GM12875 (cell line): ENCODE data around the gene ZNF804B.

ENCODE experiments used
- H3K4me3 ChIP-seq: one replicate; pipeline ENCODE4 v1.5.1; 2011; ENCODE audit warnings: low read depth, low read length, control low read depth
- CTCF ChIP-seq: IDR thresholded peaks from 2 replicates; pipeline ENCODE4 v1.5.1; 2011; ENCODE audit warnings: low read depth, mild to moderate bottlenecking, control low read depth, inconsistent platforms, low read length, moderate library complexity, borderline replicate concordance; ENCODE audit not compliant: insufficient read depth

The ZNF804B gene

GRCh38 chr7:88759230-88760135 lies at the start of gene ZNF804B:
ZNF804B (plus strand) TSS chr7:88759700; CDS start chr7:88759977, 277 bp downstream.
- TF ChIP-seq CTCF = no peak
- no peak within 1 kb of the TSS for H3K4me3 ChIP-seq

- no peak for TF ChIP-seq CTCF
- H3K4me3 ChIP-seq = no peak overlapping the region
These were observed 23.6 kb upstream of the ZNF804B start for GRCh38 chr7:88735920-88736319.

GRCh38 chr7:88737632-88738031 lies 21.9 kb upstream of the ZNF804B start:
- no peak overlapping the region for H3K4me3 ChIP-seq
- TF ChIP-seq CTCF = no peak

GRCh38 chr7:88746126-88746525 lies 13.4 kb upstream of the ZNF804B start:
- TF ChIP-seq CTCF = no peak
- H3K4me3 ChIP-seq = no peak overlapping the region

GRCh38 chr7:88756802-88757201 lies 2.7 kb upstream of the ZNF804B start:
- H3K4me3 ChIP-seq = no peak overlapping the region
- TF ChIP-seq CTCF = no peak

- no peak overlapping the region for H3K4me3 ChIP-seq
- TF ChIP-seq CTCF = no peak
These were observed 2.1 kb upstream of the ZNF804B start for GRCh38 chr7:88757371-88757770.
